Endothelial cell (in vitro differentiated cells): ENCODE data around the gene SLC5A6. TPM values are rescaled to one million over a fixed set of nuclear protein-coding genes. Genes with fewer than 3 reads are reported as not detected.

Experiments used
- DNase-seq: peaks from one replicate; pipeline ENCODE4 v3.0.0; 2021; ENCODE audit warnings: low spot score
- H3K27ac Mint-ChIP-seq: one replicate; pipeline ENCODE4 v1.8.0; 2021; ENCODE audit warnings: mixed read lengths, inconsistent platforms; ENCODE audit not compliant: unreplicated experiment
- H3K27me3 Mint-ChIP-seq: one replicate; pipeline ENCODE4 v1.8.0; 2021; ENCODE audit warnings: mild to moderate bottlenecking, moderate library complexity, mixed read lengths, inconsistent platforms; ENCODE audit not compliant: unreplicated experiment
- H3K36me3 Mint-ChIP-seq: one replicate; pipeline ENCODE4 v1.8.0; 2021; ENCODE audit warnings: mild to moderate bottlenecking, low read depth, mixed read lengths, inconsistent platforms; ENCODE audit not compliant: unreplicated experiment
- H3K4me1 Mint-ChIP-seq: one replicate; pipeline ENCODE4 v1.8.0; 2021; ENCODE audit warnings: mild to moderate bottlenecking, mixed read lengths, inconsistent platforms; ENCODE audit not compliant: unreplicated experiment
- H3K4me3 Mint-ChIP-seq: one replicate; pipeline ENCODE4 v1.8.0; 2021; ENCODE audit warnings: mild to moderate bottlenecking, mixed read lengths, inconsistent platforms; ENCODE audit not compliant: unreplicated experiment
- H3K9me3 Mint-ChIP-seq: one replicate; pipeline ENCODE4 v1.8.0; 2021; ENCODE audit warnings: mixed read lengths, inconsistent platforms; ENCODE audit not compliant: unreplicated experiment
- total RNA-seq: library from RNA; stranded (reverse); fragmentation: NEBNext Ultra II Directional; extraction: Animal tissue kit (Norgen Biotek cat#: 25700); gene quantifications from one replicate; pipeline ENCODE4 v1.2.1, GENCODE V29; 2021; ENCODE audit not compliant: unreplicated experiment
- TF ChIP-seq, protein P1 (sequence below): fragments of 200-600 bp; sonication (generic); IDR thresholded peaks from one replicate; pipeline ENCODE4 v1.5.0; 2021; ENCODE audit warnings: antibody characterized with exemption; ENCODE audit not compliant: unreplicated experiment

The SLC5A6 gene
- total RNA-seq, 1 donor from 2014 or later = 63.0 TPM

- no peak overlapping the region for H3K27ac Mint-ChIP-seq
- peaks cover 9% of the 10 kb centered on the region for H3K27me3 Mint-ChIP-seq
- H3K36me3 Mint-ChIP-seq = peaks cover 8% of the 10 kb centered on the region
- no peak overlapping the region for H3K4me3 Mint-ChIP-seq
- TF ChIP-seq, protein P1, sequence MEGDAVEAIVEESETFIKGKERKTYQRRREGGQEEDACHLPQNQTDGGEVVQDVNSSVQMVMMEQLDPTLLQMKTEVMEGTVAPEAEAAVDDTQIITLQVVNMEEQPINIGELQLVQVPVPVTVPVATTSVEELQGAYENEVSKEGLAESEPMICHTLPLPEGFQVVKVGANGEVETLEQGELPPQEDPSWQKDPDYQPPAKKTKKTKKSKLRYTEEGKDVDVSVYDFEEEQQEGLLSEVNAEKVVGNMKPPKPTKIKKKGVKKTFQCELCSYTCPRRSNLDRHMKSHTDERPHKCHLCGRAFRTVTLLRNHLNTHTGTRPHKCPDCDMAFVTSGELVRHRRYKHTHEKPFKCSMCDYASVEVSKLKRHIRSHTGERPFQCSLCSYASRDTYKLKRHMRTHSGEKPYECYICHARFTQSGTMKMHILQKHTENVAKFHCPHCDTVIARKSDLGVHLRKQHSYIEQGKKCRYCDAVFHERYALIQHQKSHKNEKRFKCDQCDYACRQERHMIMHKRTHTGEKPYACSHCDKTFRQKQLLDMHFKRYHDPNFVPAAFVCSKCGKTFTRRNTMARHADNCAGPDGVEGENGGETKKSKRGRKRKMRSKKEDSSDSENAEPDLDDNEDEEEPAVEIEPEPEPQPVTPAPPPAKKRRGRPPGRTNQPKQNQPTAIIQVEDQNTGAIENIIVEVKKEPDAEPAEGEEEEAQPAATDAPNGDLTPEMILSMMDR = no peak
- H3K9me3 Mint-ChIP-seq = no peaks in the 10 kb centered on the region
- H3K4me1 Mint-ChIP-seq = no peaks in the 10 kb centered on the region
- no peak for DNase-seq
Measured at GRCh38 chr2:27249159-27249890, 37.3 kb upstream of the SLC5A6 start.

- H3K4me3 Mint-ChIP-seq = no peak overlapping the region
- peaks cover 12% of the 10 kb centered on the region for H3K36me3 Mint-ChIP-seq
Measured at GRCh38 chr2:27247893-27248292, 35.8 kb upstream of the SLC5A6 start.

DNA sequence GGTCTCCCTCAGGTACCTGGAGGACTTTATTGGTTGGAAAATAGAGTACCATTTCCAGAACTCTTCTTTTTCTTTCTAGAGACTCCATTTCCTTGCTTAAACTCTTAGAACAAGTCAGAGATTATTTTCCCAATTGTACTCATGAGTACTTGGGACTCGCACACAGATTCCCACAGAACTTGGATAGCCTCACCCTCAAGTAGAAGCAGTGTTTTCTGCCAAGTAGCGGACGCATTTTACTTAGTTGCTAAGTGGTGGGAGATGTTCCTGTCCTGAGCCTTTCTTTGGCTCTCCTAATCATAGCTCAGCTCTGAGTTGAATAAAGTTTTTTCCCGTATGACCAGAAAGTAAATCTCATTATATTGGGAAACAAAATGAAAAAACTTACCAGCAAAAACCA, 33.6 kb upstream of the SLC5A6 start:
- peaks cover 21% of the 10 kb centered on the region for H3K36me3 Mint-ChIP-seq
- H3K9me3 Mint-ChIP-seq = no peaks in the 10 kb centered on the region
- no peaks in the 10 kb centered on the region for H3K4me1 Mint-ChIP-seq
- DNase-seq = no peak
- no peak overlapping the region for H3K27ac Mint-ChIP-seq
- H3K4me3 Mint-ChIP-seq = no peak overlapping the region
- peaks cover 9% of the 10 kb centered on the region for H3K27me3 Mint-ChIP-seq
- TF ChIP-seq, protein P1 = no peak

More at GRCh38 chr2:27247893-27248292, 35.8 kb upstream of the SLC5A6 start:
- Mint-ChIP-seq H3K4me1 (no peaks in the 10 kb centered on the region), H3K9me3 (no peaks in the 10 kb centered on the region), H3K27ac (no peak overlapping the region), H3K27me3 (peaks cover 9% of the 10 kb centered on the region)
- DNase-seq = no peak
- TF ChIP-seq, protein P1 = no peak

DNA sequence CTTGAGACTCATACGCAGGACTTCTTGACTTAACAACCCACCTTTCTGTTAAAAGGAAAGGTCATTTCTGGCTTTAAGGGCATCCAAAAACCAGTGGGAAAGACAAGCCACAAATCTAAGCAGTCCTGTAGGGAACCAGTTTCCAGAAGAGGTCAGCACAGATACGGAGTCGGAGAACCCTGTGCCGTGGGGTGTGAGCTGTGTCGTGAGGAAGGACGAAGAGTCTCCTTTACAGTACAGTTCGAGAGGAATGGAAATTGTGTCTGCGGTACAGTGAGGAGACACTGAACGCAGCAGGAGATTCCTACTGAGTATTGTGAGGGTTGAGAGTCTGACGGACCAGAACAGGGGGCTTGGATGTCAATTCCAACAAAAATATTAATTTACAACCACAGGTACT, 33.0 kb upstream of the SLC5A6 start:
- peaks cover 9% of the 10 kb centered on the region for H3K27me3 Mint-ChIP-seq
- no peak overlapping the region for H3K4me3 Mint-ChIP-seq
- H3K36me3 Mint-ChIP-seq = peaks cover 26% of the 10 kb centered on the region
- TF ChIP-seq, protein P1 = no peak
- no peaks in the 10 kb centered on the region for H3K4me1 Mint-ChIP-seq
- no peak for DNase-seq
- no peaks in the 10 kb centered on the region for H3K9me3 Mint-ChIP-seq
- H3K27ac Mint-ChIP-seq = no peak overlapping the region

DNA sequence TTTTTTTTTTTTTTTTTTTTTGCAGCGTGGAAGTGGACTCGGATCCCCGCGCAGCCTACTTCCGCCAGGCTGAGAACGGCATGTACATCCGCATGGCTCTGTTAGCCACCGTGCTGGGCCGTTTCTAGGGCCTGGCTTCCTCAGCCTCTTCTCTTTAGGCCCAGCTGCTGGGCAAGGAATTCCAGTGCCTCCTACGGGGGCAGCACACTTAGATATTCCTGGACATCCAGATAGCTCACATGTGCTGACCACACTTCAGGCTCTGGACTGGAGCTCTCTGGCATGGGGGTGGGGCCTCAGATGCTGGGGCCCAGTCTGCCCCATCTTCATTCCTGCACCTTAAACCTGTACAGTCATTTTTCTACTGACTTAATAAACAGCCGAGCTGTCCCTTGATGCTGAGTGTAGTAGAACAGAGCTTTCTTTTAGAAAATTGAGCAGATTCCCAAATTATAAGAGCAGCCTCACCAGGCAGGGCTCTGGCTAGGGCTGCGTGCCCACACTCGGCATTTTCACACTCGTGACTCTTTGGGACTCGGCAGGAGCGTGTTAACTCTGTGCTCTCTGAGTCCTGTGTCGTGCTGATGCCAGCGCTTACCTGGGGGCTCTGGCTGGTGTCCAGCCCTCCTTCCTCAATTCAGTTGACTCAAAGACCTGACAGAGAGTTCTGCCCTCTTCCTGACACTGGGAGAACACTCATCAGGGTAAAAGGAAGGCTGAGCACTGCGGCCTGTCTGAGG, 31.5 kb upstream of the SLC5A6 start:
- H3K9me3 Mint-ChIP-seq = no peaks in the 10 kb centered on the region
- no peak for DNase-seq
- H3K36me3 Mint-ChIP-seq = peaks cover 29% of the 10 kb centered on the region
- no peaks in the 10 kb centered on the region for H3K4me1 Mint-ChIP-seq
- H3K27me3 Mint-ChIP-seq = peaks cover 8% of the 10 kb centered on the region
- H3K4me3 Mint-ChIP-seq = no peak overlapping the region
- no peak overlapping the region for H3K27ac Mint-ChIP-seq
- TF ChIP-seq, protein P1 = no peak
